NCI-H1417 treated with DMSO at 0.1 percent for 48 hours (cell line): ENCODE results near the gene MYCL.
A peak's percentile ranks its signal among the peaks of the same experiment; 100 is the strongest.
"Not testable (repeated sequence)": the region's sequence is repeated elsewhere in the genome, so short reads cannot be mapped to it uniquely, and the experiment has no call there.

Experiments used
- DNase-seq: peaks from one replicate; lab custom pipeline; 2025; lab: John Stamatoyannopoulos, UW

The MYCL gene

DNA sequence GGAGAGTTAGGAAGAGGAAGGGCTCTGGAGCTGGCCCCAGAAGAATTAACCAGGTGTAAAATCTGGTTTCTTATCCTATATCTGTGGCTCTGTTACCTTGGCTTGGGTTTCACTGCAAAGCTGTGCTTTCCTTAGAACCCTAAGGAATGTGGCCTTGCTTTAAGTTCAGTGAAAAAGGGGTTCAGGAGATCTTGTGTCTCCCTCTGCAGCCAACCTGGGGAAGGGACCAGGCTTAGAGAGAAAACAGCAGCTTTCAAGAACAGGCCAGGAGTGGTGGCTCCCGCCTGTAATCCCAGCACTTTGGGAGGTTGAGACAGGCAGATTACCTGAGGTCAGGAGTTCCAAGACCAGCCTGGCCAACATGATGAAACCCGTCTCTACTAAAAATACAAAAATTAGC lies 16.1 kb upstream of the MYCL start:
- no peak for DNase-seq

- no peak for DNase-seq
These were observed 13.9 kb upstream of the MYCL start for GRCh38 chr1:39915499-39916129.

GRCh38 chr1:39913136-39913535 lies 11.4 kb upstream of the MYCL start:
- DNase-seq = not testable (repeated sequence)

GRCh38 chr1:39910263-39910662 lies 8.5 kb upstream of the MYCL start:
- DNase-seq = no peak

DNA sequence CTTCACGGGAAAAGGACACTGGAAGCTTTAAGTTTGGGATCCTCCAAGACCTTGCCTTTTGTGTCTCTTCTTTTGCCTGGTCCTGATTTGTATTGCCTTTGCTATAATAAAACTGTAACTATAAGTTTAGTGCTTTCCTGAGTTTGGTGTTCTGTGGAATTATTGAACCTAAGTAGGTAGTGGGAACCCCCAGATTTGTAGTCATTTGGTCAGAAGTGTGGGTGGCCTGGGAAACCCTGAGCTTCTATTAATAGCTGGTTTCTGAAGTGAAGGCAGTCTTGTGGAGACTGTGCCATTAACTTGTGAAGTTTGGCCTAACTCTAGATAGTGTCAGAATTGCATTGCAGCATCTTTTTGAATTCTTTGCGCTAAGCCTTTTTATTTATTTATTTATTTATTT lies 6.8 kb upstream of the MYCL start:
- DNase-seq = no peak

GRCh38 chr1:39907528-39908453 lies 6.1 kb upstream of the MYCL start:
- DNase-seq = no peak

- no peak for DNase-seq
These were observed 3.5 kb upstream of the MYCL start for GRCh38 chr1:39905172-39905571.

GRCh38 chr1:39902460-39902807 lies 717 bp upstream of the MYCL start:
- no peak for DNase-seq

DNA sequence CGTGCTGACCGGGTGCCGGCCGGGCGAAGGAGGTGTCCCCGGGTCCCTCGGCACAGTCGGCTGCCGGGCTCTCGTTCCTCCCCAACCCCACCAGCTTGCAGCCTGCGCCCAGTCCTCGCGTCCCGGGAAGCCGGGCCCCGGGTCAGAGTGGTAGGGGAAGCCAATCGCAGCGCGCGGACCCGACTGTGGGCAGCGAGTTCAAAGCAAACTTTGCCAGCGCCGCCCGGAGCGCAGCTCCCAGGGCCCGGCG lies 328 bp downstream of the MYCL start:
- DNase-seq = no peak

GRCh38 chr1:39900662-39901463 lies 854 bp downstream of the MYCL start:
- DNase-seq = no peak

- no peak for DNase-seq
These were observed 1.8 kb downstream of the MYCL start for GRCh38 chr1:39899611-39900538.

DNA sequence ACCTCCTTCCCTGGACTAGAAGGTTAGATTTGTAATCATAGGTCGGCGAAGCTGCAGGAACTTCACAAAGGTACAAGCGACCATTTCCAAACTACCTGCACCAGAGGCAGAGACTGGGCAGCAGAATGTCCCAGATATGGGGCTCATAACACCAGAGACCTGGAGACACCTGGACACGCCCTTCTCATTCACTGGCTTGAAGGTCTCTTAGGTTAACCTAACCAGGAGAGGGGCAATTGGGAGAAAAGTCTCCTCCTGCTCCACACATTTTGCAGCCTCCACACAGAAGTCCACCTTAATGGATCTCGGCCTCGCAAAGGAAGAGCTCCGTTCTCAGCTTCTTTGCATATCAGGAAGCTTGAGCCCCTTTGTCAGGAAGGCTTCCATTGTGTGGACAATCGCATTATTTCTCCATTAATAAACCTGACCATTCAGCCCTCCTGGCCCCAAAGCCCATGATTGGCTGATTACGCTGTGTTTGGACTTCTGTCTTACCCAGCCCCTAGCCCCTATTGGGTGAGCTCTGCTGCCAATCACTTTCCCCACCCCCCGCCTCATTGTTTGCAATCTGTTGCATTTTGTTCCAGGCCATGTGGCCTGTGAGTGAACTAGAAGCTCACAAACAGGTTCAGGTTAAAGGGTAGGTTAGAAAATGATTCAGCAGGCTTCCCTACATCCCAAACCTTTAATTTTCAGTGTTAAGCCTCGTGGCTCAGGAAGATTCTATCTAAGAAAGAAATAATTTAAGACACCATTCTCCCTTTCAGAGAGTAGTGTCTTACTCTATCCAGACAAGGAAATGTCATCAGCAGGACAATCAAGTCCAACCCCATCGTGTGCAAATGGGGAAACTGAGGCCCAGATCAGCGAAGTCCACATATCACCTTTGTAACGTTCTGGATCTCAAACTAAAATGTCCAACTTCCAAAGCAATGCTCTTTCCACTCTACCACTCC lies 2.8 kb downstream of the MYCL start:
- DNase-seq = no peak

GRCh38 chr1:39898191-39898590 lies 3.5 kb downstream of the MYCL start:
- DNase-seq = no peak

GRCh38 chr1:39896909-39897685 lies 4.6 kb downstream of the MYCL start:
- DNase-seq = no peak

GRCh38 chr1:39895731-39896480 lies 5.8 kb downstream of the MYCL start:
- DNase-seq = no peak

DNA sequence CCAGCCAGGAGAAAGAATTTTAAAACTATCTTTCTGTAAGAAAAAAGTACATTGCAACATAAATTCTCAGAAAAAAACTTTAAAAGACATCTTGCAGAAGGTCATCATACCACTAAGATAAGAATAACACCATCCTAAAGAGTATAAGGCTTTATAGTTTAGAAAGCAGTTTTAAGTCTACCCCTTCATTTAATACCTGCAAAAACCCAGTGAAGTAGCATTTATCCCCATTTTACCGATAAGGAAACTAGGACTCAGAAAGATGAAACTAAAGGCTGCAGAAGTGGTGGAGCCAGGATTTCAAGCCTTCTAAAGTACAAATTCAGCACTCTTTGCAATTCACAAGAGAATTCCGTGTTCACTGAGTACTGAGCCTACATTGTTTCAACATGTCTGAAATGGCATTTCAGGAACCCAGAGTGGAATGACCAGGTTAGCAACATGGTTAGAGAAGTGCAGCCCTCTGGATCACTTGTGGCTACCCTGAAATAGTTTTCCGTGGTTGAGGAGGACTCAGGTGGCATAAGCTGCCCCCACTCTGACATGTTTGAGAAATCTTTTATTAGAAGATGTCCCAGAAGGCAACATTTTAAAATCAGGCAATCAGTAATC lies 6.7 kb downstream of the MYCL start:
- DNase-seq = no peak

DNA sequence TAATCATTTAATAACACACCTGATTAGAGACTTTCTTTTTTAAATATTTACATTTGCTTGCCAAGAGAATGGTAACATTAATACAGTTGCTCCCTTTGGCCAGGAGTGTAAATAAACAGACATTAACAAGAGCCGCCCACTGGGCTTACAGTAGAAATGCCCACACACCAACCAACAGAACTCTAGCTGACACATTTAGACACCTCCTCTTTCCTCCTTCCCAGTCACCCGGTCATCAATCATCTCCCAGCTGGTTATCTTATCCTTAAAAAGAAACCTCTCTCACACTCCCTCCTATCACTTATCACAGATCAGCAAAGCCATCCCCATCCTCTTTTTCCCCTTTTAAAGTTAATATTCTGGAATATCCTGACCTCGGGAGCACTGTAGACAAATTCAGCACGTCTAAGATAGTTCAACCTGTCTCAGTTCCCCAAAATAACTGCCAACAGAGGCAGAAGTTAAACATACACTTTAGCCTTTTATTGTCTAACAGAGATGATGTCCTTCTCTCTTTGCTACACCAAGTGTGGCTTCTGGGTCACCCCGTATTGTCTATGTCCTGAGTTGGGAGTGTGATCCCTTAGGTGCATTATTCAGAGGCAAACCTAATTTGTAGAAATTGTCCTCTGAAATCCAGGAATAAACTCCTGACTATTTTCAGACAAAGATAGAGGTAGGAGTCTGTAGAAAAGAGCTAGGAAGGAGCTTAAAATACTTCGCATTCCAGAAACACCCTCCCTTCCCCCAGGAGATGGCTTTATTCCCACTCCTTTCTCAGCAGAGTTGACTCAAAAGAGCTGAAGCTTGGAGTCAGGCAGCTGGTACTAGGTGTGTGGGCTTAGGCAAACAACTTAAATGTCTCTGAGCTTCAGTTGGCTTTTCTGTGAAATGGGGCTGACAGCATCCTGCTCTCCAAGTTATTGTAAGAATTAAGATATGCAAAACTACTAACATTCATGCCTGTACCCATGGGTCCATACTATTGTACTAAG lies 8.8 kb downstream of the MYCL start:
- peak; percentile 19 for DNase-seq

GRCh38 chr1:39890880-39891279 lies 10.8 kb downstream of the MYCL start:
- DNase-seq = no peak
